CD1c-positive myeloid dendritic cell (primary cell): ENCODE measurements around the gene C2CD4D.

Experiments used
- DNase-seq: peaks from one replicate; pipeline ENCODE4 v3.0.0-alpha.2; 2016; ENCODE audit errors: extremely low spot score

Gene C2CD4D

GRCh38 chr1:151814971-151815545 is 24.6 kb downstream of the C2CD4D start:
- DNase-seq = no peak

- DNase-seq = no peak
Measured at GRCh38 chr1:151814426-151814825, 25.2 kb downstream of the C2CD4D start.

- no peak for DNase-seq
Measured at GRCh38 chr1:151813271-151813977, 26.2 kb downstream of the C2CD4D start.

- DNase-seq = no peak
Measured at GRCh38 chr1:151811181-151811580, 28.4 kb downstream of the C2CD4D start.

- DNase-seq = no peak
Measured at GRCh38 chr1:151809985-151810556, 29.5 kb downstream of the C2CD4D start.

- DNase-seq = peak; percentile 37
Measured at GRCh38 chr1:151809290-151809984, 30.2 kb downstream of the C2CD4D start.

- no peak for DNase-seq
Measured at GRCh38 chr1:151807766-151808165, 31.9 kb downstream of the C2CD4D start.

- no peak for DNase-seq
Measured at GRCh38 chr1:151807131-151807530, 32.5 kb downstream of the C2CD4D start.

- no peak for DNase-seq
Measured at GRCh38 chr1:151806170-151806569, 33.5 kb downstream of the C2CD4D start.

GRCh38 chr1:151805066-151805820 is 34.4 kb downstream of the C2CD4D start, which contains the start of gene LINGO4:
LINGO4 (minus strand) TSS chr1:151805419; CDS start chr1:151802704, 2,715 bp downstream.
- DNase-seq = no peak

- DNase-seq = no peak
Measured at GRCh38 chr1:151803915-151804314, 35.7 kb downstream of the C2CD4D start.

GRCh38 chr1:151803164-151803563 is 36.5 kb downstream of the C2CD4D start:
- DNase-seq = no peak

- DNase-seq = no peak
Measured at GRCh38 chr1:151802372-151802771, 37.2 kb downstream of the C2CD4D start.

- no peak for DNase-seq
Measured at GRCh38 chr1:151801846-151802245, 37.8 kb downstream of the C2CD4D start.

GRCh38 chr1:151801310-151801820 is 38.3 kb downstream of the C2CD4D start:
- no peak for DNase-seq

GRCh38 chr1:151800830-151801229 is 38.8 kb downstream of the C2CD4D start:
- no peak for DNase-seq

GRCh38 chr1:151799179-151800022 is 40.2 kb downstream of the C2CD4D start:
- DNase-seq = no peak

GRCh38 chr1:151798571-151798970 is 41.0 kb downstream of the C2CD4D start:
- no peak for DNase-seq

GRCh38 chr1:151790940-151791651 is 48.5 kb downstream of the C2CD4D start:
- no peak for DNase-seq
